ENCODE measurements around the gene RNU5B-1.

DNA sequence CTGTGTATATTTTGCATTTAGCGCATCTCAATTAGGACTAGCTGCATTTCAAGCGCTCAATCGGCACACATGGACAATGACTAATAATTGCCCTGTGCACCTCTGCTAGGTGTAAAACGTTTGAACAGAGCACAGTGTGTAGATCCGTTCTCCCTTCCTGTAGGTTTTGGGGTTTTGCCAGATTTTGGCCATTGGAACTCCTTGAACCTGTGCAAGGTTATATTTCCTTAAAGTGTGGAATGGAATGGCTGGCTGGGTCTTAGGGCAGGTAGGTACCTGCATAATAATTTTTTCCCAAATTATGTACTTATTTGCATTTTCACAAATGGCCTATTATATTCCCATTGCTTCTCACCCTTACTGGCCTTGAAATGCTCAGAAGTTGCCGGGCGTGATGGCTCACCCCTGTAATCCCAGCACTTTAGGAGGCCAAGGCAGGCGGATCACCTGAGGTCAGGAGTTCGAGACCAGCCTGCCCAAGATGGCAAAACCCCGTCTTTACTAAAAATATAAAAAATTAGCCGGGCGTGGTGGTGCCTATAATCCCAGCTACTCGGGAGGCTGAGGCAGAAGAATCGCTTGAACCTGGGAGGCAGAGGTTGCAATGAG is 777 bp downstream of the RNU5B-1 start:
- no peak for TF ChIP-seq EHMT2 (IDR thresholded peaks at IDR 0.05; ENCODE audit: low read depth)
- TF ChIP-seq NR3C1 (IDR thresholded peaks at IDR 0.05) = no peak
- TF ChIP-seq, protein P1, sequence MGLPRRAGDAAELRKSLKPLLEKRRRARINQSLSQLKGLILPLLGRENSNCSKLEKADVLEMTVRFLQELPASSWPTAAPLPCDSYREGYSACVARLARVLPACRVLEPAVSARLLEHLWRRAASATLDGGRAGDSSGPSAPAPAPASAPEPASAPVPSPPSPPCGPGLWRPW (IDR thresholded peaks at IDR 0.05) = no peak
- TF ChIP-seq, protein P2, sequence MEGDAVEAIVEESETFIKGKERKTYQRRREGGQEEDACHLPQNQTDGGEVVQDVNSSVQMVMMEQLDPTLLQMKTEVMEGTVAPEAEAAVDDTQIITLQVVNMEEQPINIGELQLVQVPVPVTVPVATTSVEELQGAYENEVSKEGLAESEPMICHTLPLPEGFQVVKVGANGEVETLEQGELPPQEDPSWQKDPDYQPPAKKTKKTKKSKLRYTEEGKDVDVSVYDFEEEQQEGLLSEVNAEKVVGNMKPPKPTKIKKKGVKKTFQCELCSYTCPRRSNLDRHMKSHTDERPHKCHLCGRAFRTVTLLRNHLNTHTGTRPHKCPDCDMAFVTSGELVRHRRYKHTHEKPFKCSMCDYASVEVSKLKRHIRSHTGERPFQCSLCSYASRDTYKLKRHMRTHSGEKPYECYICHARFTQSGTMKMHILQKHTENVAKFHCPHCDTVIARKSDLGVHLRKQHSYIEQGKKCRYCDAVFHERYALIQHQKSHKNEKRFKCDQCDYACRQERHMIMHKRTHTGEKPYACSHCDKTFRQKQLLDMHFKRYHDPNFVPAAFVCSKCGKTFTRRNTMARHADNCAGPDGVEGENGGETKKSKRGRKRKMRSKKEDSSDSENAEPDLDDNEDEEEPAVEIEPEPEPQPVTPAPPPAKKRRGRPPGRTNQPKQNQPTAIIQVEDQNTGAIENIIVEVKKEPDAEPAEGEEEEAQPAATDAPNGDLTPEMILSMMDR (IDR thresholded peaks at IDR 0.05) = no peak
- no peak for TF ChIP-seq FOSL2 (IDR thresholded peaks at IDR 0.05)
- TF ChIP-seq FOSL2 (CRISPR knock-in tag; IDR thresholded peaks at IDR 0.05) = no peak
- TF ChIP-seq, protein P3, sequence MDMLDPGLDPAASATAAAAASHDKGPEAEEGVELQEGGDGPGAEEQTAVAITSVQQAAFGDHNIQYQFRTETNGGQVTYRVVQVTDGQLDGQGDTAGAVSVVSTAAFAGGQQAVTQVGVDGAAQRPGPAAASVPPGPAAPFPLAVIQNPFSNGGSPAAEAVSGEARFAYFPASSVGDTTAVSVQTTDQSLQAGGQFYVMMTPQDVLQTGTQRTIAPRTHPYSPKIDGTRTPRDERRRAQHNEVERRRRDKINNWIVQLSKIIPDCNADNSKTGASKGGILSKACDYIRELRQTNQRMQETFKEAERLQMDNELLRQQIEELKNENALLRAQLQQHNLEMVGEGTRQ (IDR thresholded peaks at IDR 0.05) = no peak
- TF ChIP-seq RNF2 (IDR thresholded peaks at IDR 0.05; ENCODE audit: borderline replicate concordance, low read depth) = no peak
- TF ChIP-seq JUN (IDR thresholded peaks at IDR 0.05) = no peak
- TF ChIP-seq EP300 (IDR thresholded peaks at IDR 0.05) = no peak
- no peak for TF ChIP-seq KDM1A (IDR thresholded peaks at IDR 0.05; ENCODE audit: low read depth)
